GM23338 (cell line): ENCODE results near the gene FOXP1. TPM values are rescaled to one million over a fixed set of nuclear protein-coding genes. Genes with fewer than 3 reads are reported as not detected.

Experiments
- ATAC-seq: fragments of 200-7000 bp; cut with Tn5 transposase; 3 replicates; pipeline ENCODE4 v1.9.1; 2020
- DNase-seq: peaks from one replicate; pipeline ENCODE4 v3.0.0-alpha.2; 2015; ENCODE audit warnings: low spot score
- H2AFZ ChIP-seq: fragments of 200-600 bp; sonication (generic); 2 replicates; pipeline ENCODE4 v1.8.0; 2016; ENCODE audit warnings: antibody characterized with exemption, mild to moderate bottlenecking, moderate library complexity
- H3F3A ChIP-seq: fragments of 200-600 bp; sonication (generic); replicated peaks from 2 replicates; pipeline ENCODE4 v1.8.0; 2017; ENCODE audit warnings: antibody characterized with exemption, mixed run types, low read depth
- H3K27ac ChIP-seq: fragments of 200-600 bp; sonication (generic); 2 replicates; pipeline ENCODE4 v1.6.1; 2016; ENCODE audit warnings: low read depth
- H3K27me3 ChIP-seq: fragments of 200-600 bp; sonication (generic); 2 replicates; pipeline ENCODE4 v1.8.0; 2016; ENCODE audit warnings: mild to moderate bottlenecking, mixed run types, moderate library complexity; ENCODE audit not compliant: insufficient read depth
- H3K36me3 ChIP-seq: fragments of 200-600 bp; sonication (generic); 2 replicates; pipeline ENCODE4 v1.8.0; 2016; ENCODE audit warnings: mild to moderate bottlenecking; ENCODE audit not compliant: insufficient read depth
- H3K4me1 ChIP-seq: fragments of 200-600 bp; sonication (generic); 2 replicates; pipeline ENCODE4 v1.8.0; 2016; ENCODE audit warnings: mild to moderate bottlenecking, moderate library complexity; ENCODE audit not compliant: insufficient read depth
- H3K4me2 ChIP-seq: fragments of 200-600 bp; sonication (generic); 2 replicates; pipeline ENCODE4 v1.7.1; 2017; ENCODE audit warnings: mixed run types
- H3K4me3 ChIP-seq: fragments of 200-600 bp; sonication (generic); 2 replicates; pipeline ENCODE4 v1.6.1; 2016; ENCODE audit warnings: mixed run types
- H3K79me2 ChIP-seq: fragments of 200-600 bp; sonication (generic); replicated peaks from 2 replicates; pipeline ENCODE4 v1.8.0; 2017; ENCODE audit warnings: mild to moderate bottlenecking; ENCODE audit not compliant: insufficient read depth
- H3K9me2 ChIP-seq: fragments of 200-600 bp; sonication (generic); 2 replicates; pipeline ENCODE4 v1.8.0; 2017; ENCODE audit not compliant: insufficient read depth
- H4K20me1 ChIP-seq: fragments of 200-600 bp; sonication (generic); replicated peaks from 2 replicates; pipeline ENCODE4 v1.8.0; 2017; ENCODE audit warnings: mild to moderate bottlenecking; ENCODE audit not compliant: insufficient read depth
- H3K27ac Mint-ChIP-seq: 2 replicates; pipeline ENCODE4 v1.8.0; 2020; ENCODE audit warnings: inconsistent platforms, mild to moderate bottlenecking, moderate library complexity, mixed read lengths
- H3K27me3 Mint-ChIP-seq: 3 replicates; pipeline ENCODE4 v1.8.0; 2022; ENCODE audit warnings: low read depth, mild to moderate bottlenecking, moderate library complexity, mixed read lengths, inconsistent platforms; ENCODE audit not compliant: insufficient read depth, poor library complexity
- H3K36me3 Mint-ChIP-seq: 3 replicates; pipeline ENCODE4 v1.8.0; 2021; ENCODE audit warnings: low read depth, mild to moderate bottlenecking, inconsistent platforms, moderate library complexity, mixed read lengths
- H3K4me1 Mint-ChIP-seq: 3 replicates; pipeline ENCODE4 v1.8.0; 2020; ENCODE audit warnings: mild to moderate bottlenecking, inconsistent platforms, mixed read lengths
- H3K4me3 Mint-ChIP-seq: 3 replicates; pipeline ENCODE4 v1.8.0; 2021; ENCODE audit warnings: moderate library complexity, mild to moderate bottlenecking, inconsistent platforms, mixed read lengths
- H3K9me3 Mint-ChIP-seq: 3 replicates; pipeline ENCODE4 v1.8.0; 2020; ENCODE audit warnings: moderate library complexity, mild to moderate bottlenecking, inconsistent platforms, mixed read lengths
- CREB1 ChIP-seq: fragments of 250-450 bp; sonication (Bioruptor Pico); IDR thresholded peaks from 2 replicates; pipeline ENCODE4 v1.5.0; 2020; ENCODE audit warnings: low read depth, mild to moderate bottlenecking, moderate library complexity
- CTCF ChIP-seq, 2 experiments: fragments of 200-600 bp in 1 of 2; sonication (generic) in 1 of 2; conservative IDR thresholded peaks; 2 replicates each; pipeline versions ENCODE4 v1.5.1 to v1.6.1; 2016 to 2017; ENCODE audit warnings: antibody characterized with exemption in 2 of 2, low read depth in 2 of 2, mild to moderate bottlenecking in 2 of 2, moderate library complexity in 1 of 2
- ETS1 ChIP-seq: IDR thresholded peaks from 2 replicates; pipeline ENCODE4 v1.6.1; 2016; ENCODE audit warnings: antibody characterized with exemption
- EZH2 ChIP-seq: fragments of 200-600 bp; sonication (generic); IDR thresholded peaks from one replicate; pipeline ENCODE4 v1.8.0; 2017; ENCODE audit warnings: antibody characterized with exemption, mild to moderate bottlenecking, low read depth; ENCODE audit not compliant: unreplicated experiment
- JUNB ChIP-seq: IDR thresholded peaks from one replicate; pipeline ENCODE4 v1.6.1; 2016; ENCODE audit warnings: antibody characterized with exemption; ENCODE audit not compliant: unreplicated experiment
- NANOG ChIP-seq: IDR thresholded peaks from 2 replicates; pipeline ENCODE4 v1.6.1; 2016; ENCODE audit warnings: antibody characterized with exemption, borderline replicate concordance
- REST ChIP-seq: IDR thresholded peaks from one replicate; pipeline ENCODE4 v1.6.1; 2018; ENCODE audit warnings: antibody characterized with exemption; ENCODE audit not compliant: unreplicated experiment
- STAT1 ChIP-seq: IDR thresholded peaks from one replicate; pipeline ENCODE4 v1.6.1; 2016; ENCODE audit warnings: antibody characterized with exemption; ENCODE audit not compliant: unreplicated experiment
- ZNF114 ChIP-seq: fragments of 250-450 bp; sonication (Bioruptor Pico); IDR thresholded peaks from 2 replicates; pipeline ENCODE4 v1.5.0; 2020; ENCODE audit warnings: mild to moderate bottlenecking, moderate library complexity
- ZNF331 ChIP-seq: fragments of 250-450 bp; sonication (Bioruptor Pico); IDR thresholded peaks from 2 replicates; pipeline ENCODE4 v1.5.0; 2020; ENCODE audit warnings: low read depth, mild to moderate bottlenecking, moderate library complexity
- polyA plus RNA-seq: library from polyadenylated mRNA; unstranded; fragments of >200 nt; fragmentation: Nextera tagmentation; extraction: Ambion mirVana; gene quantifications from 2 replicates; pipeline ENCODE4 v1.2.1, GENCODE V29; 2016
- total RNA-seq: library from RNA; depleted of rRNA; stranded (reverse); fragments of >200 nt; shearing (Covaris generic); gene quantifications from 2 replicates; pipeline ENCODE4 v1.2.3, GENCODE V29; 2014

FOXP1 gene
- total and polyA plus RNA-seq, 2 experiments from 2014 or later, result 32.9 to 35.5 TPM

GRCh38 chr3:71028184-71028583, 555.3 kb downstream of the FOXP1 start (continued):
- TF ChIP-seq ETS1 (no peak), CREB1 (CRISPR knock-in tag) (no peak), CTCF (conservative IDR thresholded peaks at IDR 0.05; ENCODE audit: low read depth in 2 of 2) (no peak), STAT1 (no peak), ZNF331 (CRISPR knock-in tag) (no peak), EZH2 (no peak), REST (no peak), ZNF114 (CRISPR knock-in tag) (no peak), NANOG (no peak)

- H3K4me3 Mint-ChIP-seq, result no peak overlapping the region
- H3K27ac Mint-ChIP-seq, result no peak overlapping the region
- H3K27me3 Mint-ChIP-seq, result no peaks in the 10 kb centered on the region
- ATAC-seq (no peak), DNase-seq (no peak)
- Histone ChIP-seq H3K36me3 (no peaks in the 10 kb centered on the region), H3K27me3 (no peaks in the 10 kb centered on the region), H3K79me2 (peaks cover 11% of the 10 kb centered on the region; the same call in 1 of the 2 replicates), H3K27ac (no peak overlapping the region), H3K4me3 (no peak overlapping the region), H3K4me1 (peaks cover 8% of the 10 kb centered on the region), H4K20me1 (no peaks in the 10 kb centered on the region), H3K4me2 (no peak overlapping the region), H2AFZ (no peak overlapping the region), H3K9me2 (no peaks in the 10 kb centered on the region), H3F3A (no peaks in the 10 kb centered on the region)
- H3K36me3 Mint-ChIP-seq, result peaks cover 17% of the 10 kb centered on the region; the same call in 2 of the 3 replicates
- peaks cover 5% of the 10 kb centered on the region; the same call in 2 of the 3 replicates for H3K9me3 Mint-ChIP-seq
- no peak for TF ChIP-seq JUNB
- H3K4me1 Mint-ChIP-seq, result peaks cover 31% of the 10 kb centered on the region
Measured at GRCh38 chr3:71026634-71027578, 556.6 kb downstream of the FOXP1 start.
